ENCODE results near the gene CDHR3. TPM values are rescaled to one million over a fixed set of nuclear protein-coding genes. Genes with fewer than 3 reads are reported as not detected.
A peak's percentile ranks its signal among the peaks of the same experiment; 100 is the strongest.

The CDHR3 gene
- total and polyA plus RNA-seq, 8 donors = 0.86 to 3.7 (median 1.9) TPM

GRCh38 chr7:106070567-106071254, 107.6 kb downstream of the CDHR3 start:
- 88 to 94% methylated on average over 8 of the region's 8 CpGs for WGBS, 2 donors
- ATAC-seq = no peak
- FAIRE-seq = no peak
- no peak for DNase-seq
- Histone ChIP-seq H3K4me3 (no peak overlapping the region), H3K27ac (peak overlapping the region in 3 of 4 donors; percentile 53 to 70 (median 67)), H3K9me3 (no peaks in the 10 kb centered on the region), H3K27me3 (no peaks in the 10 kb centered on the region), H3K4me1 (peaks cover 22 to 30% (median 22%) of the 10 kb centered on the region in 3 donors), H3K36me3 (no peaks in the 10 kb centered on the region)
- TF ChIP-seq, protein P1, sequence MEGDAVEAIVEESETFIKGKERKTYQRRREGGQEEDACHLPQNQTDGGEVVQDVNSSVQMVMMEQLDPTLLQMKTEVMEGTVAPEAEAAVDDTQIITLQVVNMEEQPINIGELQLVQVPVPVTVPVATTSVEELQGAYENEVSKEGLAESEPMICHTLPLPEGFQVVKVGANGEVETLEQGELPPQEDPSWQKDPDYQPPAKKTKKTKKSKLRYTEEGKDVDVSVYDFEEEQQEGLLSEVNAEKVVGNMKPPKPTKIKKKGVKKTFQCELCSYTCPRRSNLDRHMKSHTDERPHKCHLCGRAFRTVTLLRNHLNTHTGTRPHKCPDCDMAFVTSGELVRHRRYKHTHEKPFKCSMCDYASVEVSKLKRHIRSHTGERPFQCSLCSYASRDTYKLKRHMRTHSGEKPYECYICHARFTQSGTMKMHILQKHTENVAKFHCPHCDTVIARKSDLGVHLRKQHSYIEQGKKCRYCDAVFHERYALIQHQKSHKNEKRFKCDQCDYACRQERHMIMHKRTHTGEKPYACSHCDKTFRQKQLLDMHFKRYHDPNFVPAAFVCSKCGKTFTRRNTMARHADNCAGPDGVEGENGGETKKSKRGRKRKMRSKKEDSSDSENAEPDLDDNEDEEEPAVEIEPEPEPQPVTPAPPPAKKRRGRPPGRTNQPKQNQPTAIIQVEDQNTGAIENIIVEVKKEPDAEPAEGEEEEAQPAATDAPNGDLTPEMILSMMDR (IDR thresholded peaks at IDR 0.05) = no peak
- intact Hi-C loops (cut with DNase I) = no loop called here

DNA sequence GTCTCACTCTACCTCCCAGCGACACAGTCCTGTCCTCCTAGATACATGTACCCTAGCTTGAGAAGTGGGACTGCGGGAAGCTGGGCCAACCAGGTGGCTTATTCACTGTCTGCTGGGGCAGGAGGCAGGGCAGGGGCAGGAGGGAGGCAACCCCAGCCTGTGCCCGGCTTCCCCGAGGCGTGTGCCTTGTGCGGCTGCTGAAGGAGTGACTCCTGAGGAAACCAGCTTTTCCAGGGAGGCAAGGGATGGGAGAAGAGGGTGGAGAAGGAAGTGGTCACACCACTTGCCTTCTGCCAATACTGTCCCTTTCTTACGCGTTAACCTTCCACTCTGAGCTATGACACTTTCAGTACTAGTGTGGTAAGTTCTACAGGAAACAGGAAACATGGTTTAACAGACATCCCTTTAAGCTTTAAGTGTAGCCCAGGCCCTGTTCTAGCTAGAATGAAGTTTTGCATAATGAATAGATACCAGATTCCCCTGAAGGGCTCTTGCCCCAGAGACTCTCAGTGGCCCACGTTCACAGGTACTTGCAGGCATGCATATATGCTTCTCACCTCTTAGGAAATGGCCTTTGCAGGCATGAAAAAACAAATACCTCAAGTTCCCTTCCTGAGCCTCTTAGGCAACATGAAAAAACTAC, 108.4 kb downstream of the CDHR3 start:
- no peak overlapping the region for H3K4me3 ChIP-seq
- peak in 3 of 4 donors; percentile 44 to 69 (median 56) for ATAC-seq
- no peaks in the 10 kb centered on the region for H3K9me3 ChIP-seq
- no peaks in the 10 kb centered on the region for H3K27me3 ChIP-seq
- TF ChIP-seq, protein P1 (IDR thresholded peaks at IDR 0.05) = no peak
- 68 to 74% methylated on average over 9 of the region's 9 CpGs for WGBS, 2 donors
- H3K4me1 ChIP-seq = peaks cover 22 to 30% (median 22%) of the 10 kb centered on the region in 3 donors
- peak overlapping the region; percentile 6 to 70 (median 60) for H3K27ac ChIP-seq
- DNase-seq = no peak
- intact Hi-C loops (cut with DNase I) = no loop called here
- FAIRE-seq = no peak
- no peaks in the 10 kb centered on the region for H3K36me3 ChIP-seq

DNA sequence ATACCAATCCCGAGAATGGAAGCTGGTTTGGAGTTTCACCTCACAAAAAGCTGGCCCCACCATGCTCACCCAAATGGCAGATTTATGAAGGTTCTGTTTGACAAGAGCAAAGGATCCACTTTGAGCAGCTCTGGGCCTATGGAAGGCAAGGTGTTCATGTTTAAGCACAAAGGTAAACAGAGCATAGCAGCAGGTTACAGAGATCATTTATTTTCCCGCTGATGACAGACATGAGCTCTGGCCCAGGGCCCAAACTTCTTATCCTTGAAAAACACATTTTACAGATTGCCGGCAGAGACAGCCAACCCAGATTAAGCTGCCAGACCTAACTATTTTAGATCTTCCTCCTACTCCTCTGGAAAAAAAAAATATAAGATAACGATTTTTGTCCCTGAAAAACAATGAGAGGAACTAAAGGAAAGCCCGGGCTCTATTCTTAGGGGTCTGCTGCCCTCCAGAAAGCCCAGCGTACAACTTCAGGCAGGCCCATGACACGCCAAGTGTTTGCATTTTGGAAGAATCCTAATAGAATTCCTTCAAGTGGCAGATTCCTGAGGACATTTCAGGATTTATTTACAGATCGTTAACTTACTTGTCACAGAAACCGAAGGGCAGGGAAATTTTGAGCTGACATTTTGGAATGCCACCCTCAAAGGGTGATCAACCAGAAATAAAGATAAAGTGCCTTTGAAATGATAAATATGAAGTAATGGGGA, 109.1 kb downstream of the CDHR3 start:
- no peaks in the 10 kb centered on the region for H3K27me3 ChIP-seq
- intact Hi-C loops (cut with DNase I) = no loop called here
- FAIRE-seq (no peak), DNase-seq (peak in 4 of 6 donors; percentile 42 to 69 (median 56)), ATAC-seq (peak; percentile 68 to 88 (median 82))
- H3K27ac ChIP-seq = peak overlapping the region; percentile 6 to 70 (median 60)
- no peaks in the 10 kb centered on the region for H3K36me3 ChIP-seq
- peaks cover 22 to 30% (median 22%) of the 10 kb centered on the region in 3 donors for H3K4me1 ChIP-seq
- no peaks in the 10 kb centered on the region for H3K9me3 ChIP-seq
- TF ChIP-seq, protein P1 (IDR thresholded peaks at IDR 0.05) = no peak
- H3K4me3 ChIP-seq = no peak overlapping the region
- WGBS, 2 donors = 15% methylated on average over 9 of the region's 9 CpGs

DNA sequence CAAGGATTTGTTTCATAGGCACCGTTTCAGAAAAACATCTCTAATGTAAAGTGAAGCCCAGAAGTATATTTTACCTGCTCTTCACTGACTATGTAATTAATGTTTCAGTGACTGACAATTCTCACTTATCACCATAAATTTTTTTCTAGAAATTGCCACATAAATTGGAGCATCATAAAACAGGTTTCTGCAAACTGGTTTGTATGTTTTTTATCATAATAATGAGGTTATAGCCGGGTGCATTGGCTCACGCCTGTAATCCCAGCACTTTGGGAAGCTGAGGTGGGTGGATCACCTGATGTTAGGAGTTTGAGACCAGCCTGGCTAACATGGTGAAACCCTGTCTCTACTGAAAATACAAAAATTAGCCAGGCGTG, 109.6 kb downstream of the CDHR3 start:
- Histone ChIP-seq H3K27me3 (no peaks in the 10 kb centered on the region), H3K27ac (peak overlapping the region in 1 of 4 donors; percentile 67), H3K4me1 (peaks cover 22 to 30% (median 22%) of the 10 kb centered on the region in 3 donors), H3K9me3 (no peaks in the 10 kb centered on the region), H3K4me3 (no peak overlapping the region), H3K36me3 (no peaks in the 10 kb centered on the region)
- no peak for ATAC-seq
- intact Hi-C loops (cut with DNase I) = no loop called here
- WGBS, 2 donors = 59 to 61% methylated on average over 4 of the region's 4 CpGs
- TF ChIP-seq, protein P1 (IDR thresholded peaks at IDR 0.05) = no peak
- no peak for FAIRE-seq
- DNase-seq = no peak
